HT1080 (cell line): Measurements from ENCODE around the gene CLSTN3. TPM values are rescaled to one million over a fixed set of nuclear protein-coding genes. Genes with fewer than 3 reads are reported as not detected.

Experiments used
- DNase-seq: peaks from one replicate; pipeline ENCODE4 v3.0.0-alpha.2; 2015; ENCODE audit warnings: low read depth
- small RNA-seq: library from RNA; depleted of rRNA; stranded (forward); fragments of <200 nt; gene quantifications from one replicate; pipeline ENCODE3, GENCODE V24; 2014
- total RNA-seq: library from RNA; depleted of rRNA; stranded (reverse); fragments of >200 nt; shearing (Covaris generic); gene quantifications from 2 replicates; pipeline ENCODE4 v1.2.3, GENCODE V29; 2014; rRNA removed

The CLSTN3 gene
- total RNA-seq, 1 experiment from 2014 or later = 14.0 TPM

DNA sequence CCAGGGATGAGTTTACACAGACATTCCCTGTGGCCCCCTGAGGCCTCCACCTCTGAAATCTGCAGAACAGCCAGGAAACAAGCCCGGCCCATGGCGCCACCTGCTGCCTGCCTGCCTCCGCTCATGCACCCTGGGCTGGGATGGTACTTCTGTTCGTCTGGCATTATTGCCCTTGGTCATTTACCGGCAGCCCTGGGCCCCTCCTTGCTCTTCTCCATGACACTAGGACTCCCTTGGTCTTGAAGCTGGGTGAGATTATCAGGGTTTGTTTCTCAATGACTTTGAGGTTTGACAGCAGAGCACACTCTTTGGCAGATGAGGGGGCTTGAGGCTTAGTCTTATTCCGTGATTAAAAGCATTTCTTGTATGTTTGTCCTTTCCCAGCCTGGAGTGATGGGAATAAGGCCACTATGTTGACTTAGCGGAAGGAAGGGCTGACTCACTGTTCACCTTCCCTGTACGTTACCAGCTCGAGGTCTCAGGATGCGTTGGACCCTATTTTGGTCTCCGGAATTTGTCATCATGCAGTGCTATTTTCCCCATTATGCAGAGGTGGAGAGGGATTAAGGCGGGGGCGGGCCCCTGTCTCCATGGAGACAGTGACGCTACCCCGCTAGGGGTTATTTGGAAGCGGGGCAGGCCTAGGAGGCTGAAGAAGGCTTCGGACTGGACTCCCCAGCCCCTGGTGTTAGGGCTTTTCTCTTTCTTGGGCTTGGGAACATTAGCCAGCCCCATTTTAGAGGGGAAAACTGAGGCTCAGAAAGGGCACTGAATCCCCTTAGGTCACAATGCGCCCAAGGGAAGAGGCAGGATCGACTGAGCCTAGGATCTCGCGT is 58.6 kb downstream of the CLSTN3 start:
- DNase-seq = peak; percentile 94

DNA sequence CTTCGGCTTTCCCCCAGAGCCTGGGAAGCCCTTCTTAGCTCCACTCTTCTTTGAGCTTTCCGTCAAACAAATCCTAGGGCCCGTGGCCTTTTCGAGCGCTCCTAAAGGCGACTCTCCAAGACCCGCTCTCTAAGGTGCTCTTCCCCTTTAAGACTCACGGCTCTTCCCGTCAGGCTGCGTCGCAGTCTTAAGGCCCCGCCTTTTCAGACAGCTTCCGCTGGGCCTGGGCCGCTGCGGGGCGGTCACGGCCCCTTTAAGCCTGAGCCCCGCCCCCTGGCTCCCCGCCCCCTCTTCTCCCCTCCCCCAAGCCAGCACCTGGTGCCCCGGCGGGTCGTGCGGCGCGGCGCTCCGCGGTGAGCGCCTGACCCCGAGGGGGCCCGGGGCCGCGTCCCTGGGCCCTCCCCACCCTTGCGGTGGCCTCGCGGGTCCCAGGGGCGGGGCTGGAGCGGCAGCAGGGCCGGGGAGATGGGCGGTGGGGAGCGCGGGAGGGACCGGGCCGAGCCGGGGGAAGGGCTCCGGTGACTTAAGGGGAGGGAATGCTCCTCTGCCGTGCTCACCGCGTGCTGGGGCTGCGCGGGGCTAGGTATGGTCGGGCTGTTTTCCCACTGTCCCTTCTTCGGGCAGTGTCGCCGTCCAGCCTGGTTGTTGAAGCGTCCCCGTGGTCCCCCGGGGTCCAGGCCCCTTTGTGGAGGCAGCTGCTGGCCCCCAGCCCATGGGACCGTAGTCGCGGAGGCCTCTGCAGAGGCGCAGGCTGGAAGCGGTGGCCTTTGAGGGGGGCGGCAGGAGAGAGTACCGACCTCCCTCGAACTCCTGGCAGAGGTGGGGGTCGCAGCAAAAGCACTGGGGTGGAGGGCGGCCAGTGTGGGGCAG is 59.5 kb downstream of the CLSTN3 start, which contains the start of gene PEX5:
Gene PEX5 (plus strand): TSS at position 289 of the 870 bp plus-strand sequence. CDS start 692 bp downstream, outside the sequence.
- peak; percentile 87 for DNase-seq

DNA sequence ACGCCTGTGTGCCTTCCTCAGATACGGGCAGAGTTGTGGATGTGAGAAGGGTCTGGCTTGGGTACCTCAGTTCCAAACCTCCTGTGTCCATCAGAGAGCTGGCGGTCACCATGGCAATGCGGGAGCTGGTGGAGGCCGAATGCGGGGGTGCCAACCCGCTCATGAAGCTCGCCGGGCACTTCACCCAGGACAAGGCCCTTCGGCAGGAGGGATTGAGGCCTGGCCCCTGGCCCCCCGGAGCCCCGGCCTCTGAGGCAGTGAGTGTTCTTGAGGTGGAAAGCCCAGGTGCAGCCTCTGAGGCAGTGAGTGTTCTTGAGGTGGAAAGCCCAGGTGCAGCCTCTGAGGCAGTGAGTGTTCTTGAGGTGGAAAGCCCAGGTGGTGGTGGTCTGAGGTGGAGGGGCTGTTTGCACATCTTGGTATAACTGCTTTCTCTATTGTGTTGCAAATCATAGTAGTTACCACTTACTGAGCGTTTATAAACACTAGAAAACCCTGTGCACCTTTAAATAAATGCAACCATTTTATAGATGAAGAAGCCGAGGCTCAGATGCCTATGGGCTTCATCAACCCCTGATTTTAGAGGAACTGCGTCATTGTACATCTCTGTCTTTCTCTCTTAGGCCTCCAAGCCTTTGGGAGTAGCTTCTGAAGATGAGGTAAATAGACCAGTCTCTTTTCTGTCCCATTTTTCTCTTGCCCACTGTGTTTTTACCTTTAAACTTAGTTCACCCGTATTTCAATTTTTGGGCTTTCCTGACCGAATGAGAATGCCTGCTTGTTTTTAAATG is 60.3 kb downstream of the CLSTN3 start:
- DNase-seq = peak; percentile 6

DNA sequence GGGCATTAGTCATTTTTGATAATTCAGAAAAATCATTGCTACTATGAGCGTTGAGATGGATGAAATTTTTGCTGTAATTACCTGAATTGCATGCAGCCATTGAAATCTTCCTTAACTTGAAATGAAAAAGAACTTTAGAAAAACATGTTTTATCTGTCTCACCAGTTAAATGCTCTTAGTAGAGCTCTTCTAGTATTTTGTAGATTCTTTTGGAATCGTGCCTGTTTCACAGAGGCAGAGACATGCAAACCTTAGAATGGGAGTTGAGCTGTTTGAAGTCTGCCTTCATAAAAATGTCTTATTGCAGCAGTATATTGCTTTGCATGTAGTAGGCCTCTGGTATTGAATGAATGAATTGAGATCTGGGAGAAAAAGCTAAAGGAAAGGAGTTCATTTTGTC is 63.5 kb downstream of the CLSTN3 start:
- DNase-seq = no peak

DNA sequence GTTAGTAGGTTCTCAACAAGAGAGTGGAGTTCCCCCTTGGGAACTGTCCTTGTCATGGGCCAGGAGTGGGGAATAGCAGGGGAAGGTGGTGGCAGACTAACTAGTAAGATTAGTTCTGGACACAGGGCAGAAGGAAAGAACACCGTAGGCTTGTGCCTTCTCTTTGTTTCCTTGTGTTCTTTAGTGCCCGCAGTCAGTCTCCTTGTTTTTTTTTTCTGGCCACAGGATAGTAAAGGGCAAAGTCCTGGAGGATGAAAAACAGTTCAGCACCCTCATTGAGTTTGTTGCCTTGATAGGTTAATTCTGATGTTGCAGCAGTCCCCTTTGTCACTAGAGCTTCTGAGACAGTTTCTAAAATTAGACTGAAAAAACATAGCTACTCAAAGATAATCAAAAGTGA is 67.7 kb downstream of the CLSTN3 start:
- DNase-seq = no peak

DNA sequence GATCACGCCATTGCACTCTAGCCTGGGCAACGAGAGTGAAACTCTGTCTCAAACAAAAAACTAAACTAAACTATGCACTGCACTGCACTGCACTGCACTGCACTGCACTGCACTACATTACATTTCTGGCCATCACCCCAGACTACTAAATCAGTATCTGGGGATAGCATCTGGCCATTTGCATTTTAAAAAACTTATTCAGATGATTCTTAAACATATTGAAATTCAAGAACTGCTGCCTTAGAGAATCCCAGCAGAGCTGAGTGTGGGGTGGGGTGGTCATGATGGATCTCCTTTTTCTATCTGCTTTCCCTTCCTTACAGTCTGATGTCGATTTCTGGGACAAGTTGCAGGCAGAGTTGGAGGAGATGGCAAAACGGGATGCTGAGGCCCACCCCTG is 72.9 kb downstream of the CLSTN3 start:
- DNase-seq = no peak

DNA sequence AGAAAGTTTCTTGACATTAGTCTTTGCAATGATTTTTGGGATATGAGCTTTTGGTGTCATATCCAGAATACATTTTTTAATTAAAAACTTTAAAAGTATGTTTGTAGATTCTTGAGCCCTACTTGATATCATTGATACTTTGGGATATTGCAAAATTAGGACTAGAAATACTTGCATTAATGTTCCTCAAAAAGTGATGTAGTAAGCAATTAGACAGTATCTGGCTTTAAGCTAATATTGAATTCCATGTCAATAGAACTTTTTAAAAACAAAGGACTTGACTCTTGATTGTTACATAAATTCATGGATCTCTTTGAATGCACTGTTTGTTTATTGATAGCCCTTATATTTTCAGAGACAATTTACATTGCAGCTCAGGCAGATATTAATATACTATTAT is 74.9 kb downstream of the CLSTN3 start:
- no peak for DNase-seq

DNA sequence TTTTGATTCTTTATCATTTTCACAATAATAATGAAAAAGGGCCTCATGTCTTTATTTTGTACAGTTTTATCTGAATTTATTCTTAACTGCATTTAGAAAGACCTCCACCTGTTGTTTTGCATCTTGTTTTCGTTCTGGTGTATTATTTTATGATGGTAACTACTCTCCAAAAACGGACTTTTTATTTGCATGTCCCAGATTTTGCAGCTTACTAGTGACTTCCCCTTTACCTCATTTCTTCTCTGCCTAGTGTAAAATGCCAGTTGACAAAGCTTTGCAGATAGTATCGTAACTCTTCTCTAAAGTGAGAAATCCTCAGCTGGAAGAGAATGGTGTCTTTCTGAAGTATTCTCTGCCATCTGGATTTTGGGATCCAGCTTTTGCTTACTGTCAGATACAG is 76.5 kb downstream of the CLSTN3 start:
- DNase-seq = no peak

DNA sequence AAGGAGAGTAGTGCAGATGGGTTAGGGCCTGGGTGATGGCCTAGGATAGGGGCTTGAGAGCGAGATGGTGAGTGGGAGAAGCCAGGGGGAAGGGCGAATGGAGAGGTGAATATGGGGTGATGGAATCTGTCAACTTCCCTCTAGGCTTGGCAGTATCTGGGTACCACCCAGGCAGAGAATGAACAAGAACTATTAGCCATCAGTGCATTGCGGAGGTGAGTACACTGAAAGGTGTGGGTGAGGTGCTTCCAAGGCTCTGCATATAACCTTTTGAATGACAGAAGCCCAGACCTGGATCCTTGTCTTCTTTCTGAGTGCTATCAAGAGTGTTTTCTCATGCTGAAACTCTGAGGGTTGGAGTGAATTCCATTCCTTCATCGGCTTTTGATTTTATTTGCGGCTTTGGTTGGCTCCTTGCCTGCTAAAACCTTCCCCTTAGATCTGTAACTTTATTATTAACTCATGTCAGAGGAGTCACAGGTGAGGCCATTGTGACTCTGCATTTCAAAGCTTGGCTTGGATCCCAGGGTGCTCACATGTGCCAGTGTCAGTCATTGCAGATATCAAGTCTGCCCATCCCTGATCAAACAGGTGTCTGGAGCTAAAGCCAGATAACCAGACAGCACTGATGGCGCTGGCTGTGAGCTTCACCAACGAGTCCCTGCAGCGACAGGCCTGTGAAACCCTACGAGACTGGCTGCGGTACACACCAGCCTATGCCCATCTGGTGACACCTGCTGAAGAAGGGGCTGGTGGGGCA is 77.9 kb downstream of the CLSTN3 start:
- DNase-seq = no peak

Small RNA genes within 50 kb of the gene (small RNA-seq; reads per million reads assigned to genes)
- gene RNU6-485P = not detected

Other genes with a start within 250 kb of the CLSTN3 start
- gene LRRC23, start 225.5 kb upstream of the CLSTN3 start, total RNA-seq = 3.5 and 3.6 TPM in 2 replicates
- 13.4 and 26.3 TPM in 2 replicates for gene ENO2, start 215.8 kb upstream of the CLSTN3 start, total RNA-seq
- gene ATN1, start 202.4 kb upstream of the CLSTN3 start, total RNA-seq = 6.6 and 11.6 TPM in 2 replicates
- not detected in 2 replicates for gene RNU7-1, start 186.6 kb upstream of the CLSTN3 start, total RNA-seq
- gene C12orf57, start 186.3 kb upstream of the CLSTN3 start, total RNA-seq = 127 and 201 TPM in 2 replicates
- 0.05 and 0.37 TPM in 2 replicates for gene PTPN6, start 179.0 kb upstream of the CLSTN3 start, total RNA-seq
- 647 and 649 TPM in 2 replicates for gene PHB2, start 159.7 kb upstream of the CLSTN3 start, total RNA-seq
- 107 and 122 TPM in 2 replicates for gene EMG1, start 159.5 kb upstream of the CLSTN3 start, total RNA-seq
- 8.0 and 9.6 TPM in 2 replicates for gene LPCAT3, start 111.9 kb upstream of the CLSTN3 start, total RNA-seq
- 1.8 and 3.3 TPM in 2 replicates for gene C1S, start 69.7 kb upstream of the CLSTN3 start, total RNA-seq
- 1.3 and 2.3 TPM in 2 replicates for gene C1R, start 37.9 kb upstream of the CLSTN3 start, total RNA-seq
- 18.0 and 20.3 TPM in 2 replicates for gene C1RL, start 21.2 kb upstream of the CLSTN3 start, total RNA-seq
- not detected in 2 replicates for gene RBP5, start 1.5 kb upstream of the CLSTN3 start, total RNA-seq
- 20.5 and 22.1 TPM in 2 replicates for gene PEX5, start 59.3 kb downstream of the CLSTN3 start, total RNA-seq
- gene ACSM4, start 173.7 kb downstream of the CLSTN3 start, total RNA-seq = not detected in 2 replicates